Measurements from ENCODE around the gene HRC.
"Not testable (repeated sequence)": the region's sequence is repeated elsewhere in the genome, so short reads cannot be mapped to it uniquely, and the experiment has no call there.

HRC gene, protein sequence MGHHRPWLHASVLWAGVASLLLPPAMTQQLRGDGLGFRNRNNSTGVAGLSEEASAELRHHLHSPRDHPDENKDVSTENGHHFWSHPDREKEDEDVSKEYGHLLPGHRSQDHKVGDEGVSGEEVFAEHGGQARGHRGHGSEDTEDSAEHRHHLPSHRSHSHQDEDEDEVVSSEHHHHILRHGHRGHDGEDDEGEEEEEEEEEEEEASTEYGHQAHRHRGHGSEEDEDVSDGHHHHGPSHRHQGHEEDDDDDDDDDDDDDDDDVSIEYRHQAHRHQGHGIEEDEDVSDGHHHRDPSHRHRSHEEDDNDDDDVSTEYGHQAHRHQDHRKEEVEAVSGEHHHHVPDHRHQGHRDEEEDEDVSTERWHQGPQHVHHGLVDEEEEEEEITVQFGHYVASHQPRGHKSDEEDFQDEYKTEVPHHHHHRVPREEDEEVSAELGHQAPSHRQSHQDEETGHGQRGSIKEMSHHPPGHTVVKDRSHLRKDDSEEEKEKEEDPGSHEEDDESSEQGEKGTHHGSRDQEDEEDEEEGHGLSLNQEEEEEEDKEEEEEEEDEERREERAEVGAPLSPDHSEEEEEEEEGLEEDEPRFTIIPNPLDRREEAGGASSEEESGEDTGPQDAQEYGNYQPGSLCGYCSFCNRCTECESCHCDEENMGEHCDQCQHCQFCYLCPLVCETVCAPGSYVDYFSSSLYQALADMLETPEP

DNA sequence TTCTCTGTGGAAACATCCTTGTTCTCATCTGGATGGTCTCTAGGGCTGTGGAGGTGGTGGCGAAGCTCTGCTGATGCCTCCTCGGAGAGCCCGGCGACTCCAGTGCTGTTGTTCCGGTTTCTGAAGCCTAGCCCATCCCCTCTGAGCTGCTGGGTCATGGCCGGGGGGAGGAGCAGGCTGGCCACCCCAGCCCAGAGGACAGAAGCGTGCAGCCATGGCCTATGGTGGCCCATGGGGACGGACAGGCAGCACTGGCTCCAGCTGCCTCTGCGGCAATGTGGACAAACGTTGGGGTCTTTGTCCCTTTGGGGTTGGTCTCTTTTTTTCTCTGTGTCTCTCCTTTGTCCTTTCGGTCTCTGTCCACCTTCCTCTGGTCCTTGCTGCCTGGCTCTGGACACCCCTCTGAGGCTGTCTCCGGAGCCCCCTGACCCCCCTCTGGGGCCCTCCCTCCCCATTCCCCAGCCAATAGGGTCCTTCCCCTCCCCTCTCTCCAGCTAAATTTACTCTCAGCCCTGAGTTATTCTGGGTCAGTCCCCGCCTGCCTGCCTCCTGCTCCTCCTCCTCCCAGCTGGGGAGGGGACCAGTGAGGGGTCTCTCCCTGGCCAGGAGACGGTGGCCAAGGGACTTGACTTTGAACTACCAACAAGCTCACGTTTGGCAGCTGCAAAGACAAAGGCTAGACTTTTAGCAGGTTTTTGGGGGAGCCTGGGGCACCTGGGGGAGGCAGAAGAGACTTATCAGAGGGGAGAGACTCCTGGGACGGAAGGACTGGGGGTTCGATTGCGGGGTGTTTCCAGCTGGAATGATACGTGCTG lies at the start of gene HRC:
Gene HRC (minus strand): TSS at position 392 of the 815 bp plus-strand sequence. CDS start 159 bp downstream, at position 233.
- no peak for DNase-seq

DNA sequence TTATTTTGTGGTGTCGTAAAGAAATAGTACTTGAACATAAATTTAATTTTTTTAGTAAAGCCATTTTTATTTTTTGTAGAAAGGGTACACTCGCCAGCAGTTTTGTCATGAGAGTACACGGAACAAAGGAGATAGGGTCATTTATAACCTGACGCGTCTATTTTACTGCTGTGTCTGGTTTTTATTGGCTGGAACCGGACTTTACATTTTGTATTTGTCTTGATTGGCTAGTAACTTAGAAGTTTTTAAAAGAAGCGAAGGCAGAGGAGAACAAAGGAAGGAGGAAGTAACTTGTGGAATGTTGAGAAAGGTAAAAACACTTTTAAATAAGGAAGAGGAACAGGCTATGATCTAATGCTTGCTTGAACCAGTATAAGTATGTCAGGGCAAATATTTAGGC lies 45.8 kb upstream of the HRC start:
- no peak for DNase-seq

- no peak for DNase-seq
These were observed 45.2 kb upstream of the HRC start for GRCh38 chr19:49200238-49200862.

- DNase-seq = no peak
These were observed 41.5 kb upstream of the HRC start for GRCh38 chr19:49196527-49197240.

GRCh38 chr19:49194408-49194807 lies 39.2 kb upstream of the HRC start:
- no peak for DNase-seq

GRCh38 chr19:49193822-49194394 lies 38.7 kb upstream of the HRC start:
- no peak for DNase-seq

GRCh38 chr19:49190781-49191180 lies 35.6 kb upstream of the HRC start:
- no peak for DNase-seq

DNA sequence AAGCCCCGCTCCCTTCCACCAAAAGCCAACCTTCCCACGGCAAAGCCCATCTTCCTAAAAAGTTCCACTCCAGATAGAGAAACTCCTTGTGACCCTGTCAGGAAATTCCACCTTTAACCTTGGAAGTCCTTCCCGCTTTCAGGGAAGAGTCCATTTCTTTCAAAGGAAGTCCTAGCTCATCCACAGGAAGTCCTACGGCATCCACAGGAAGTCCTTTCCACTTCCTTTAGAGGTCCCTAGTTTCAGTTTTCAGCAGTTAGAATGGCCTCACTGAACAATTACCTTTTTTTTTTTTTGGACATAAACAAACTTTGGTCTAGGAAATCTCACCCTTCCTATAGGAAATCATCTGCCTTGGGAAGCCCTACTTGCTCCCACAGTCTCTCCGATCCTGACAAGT lies 34.1 kb upstream of the HRC start:
- no peak for DNase-seq

- DNase-seq = no peak
These were observed 33.5 kb upstream of the HRC start for GRCh38 chr19:49188626-49189200.

DNA sequence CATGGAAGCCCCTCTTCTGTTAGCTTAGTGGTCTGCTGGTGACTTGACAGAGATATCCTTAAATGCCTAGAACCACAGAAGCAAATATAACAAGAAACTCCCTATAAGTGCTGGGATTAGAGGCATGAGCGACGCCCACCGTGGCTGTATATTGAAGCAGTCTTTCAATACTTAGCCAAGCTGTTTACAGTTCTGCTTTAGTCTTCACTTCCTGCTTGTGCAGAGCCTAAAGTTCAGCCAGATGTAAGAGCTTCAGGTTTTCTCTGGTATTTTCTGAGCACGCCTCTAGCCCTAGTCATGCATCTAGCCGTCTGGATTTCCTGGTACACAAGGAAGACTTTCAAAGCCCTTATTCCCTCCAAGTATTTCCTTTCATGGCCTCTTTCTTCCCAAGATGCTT lies 30.9 kb upstream of the HRC start:
- no peak for DNase-seq

DNA sequence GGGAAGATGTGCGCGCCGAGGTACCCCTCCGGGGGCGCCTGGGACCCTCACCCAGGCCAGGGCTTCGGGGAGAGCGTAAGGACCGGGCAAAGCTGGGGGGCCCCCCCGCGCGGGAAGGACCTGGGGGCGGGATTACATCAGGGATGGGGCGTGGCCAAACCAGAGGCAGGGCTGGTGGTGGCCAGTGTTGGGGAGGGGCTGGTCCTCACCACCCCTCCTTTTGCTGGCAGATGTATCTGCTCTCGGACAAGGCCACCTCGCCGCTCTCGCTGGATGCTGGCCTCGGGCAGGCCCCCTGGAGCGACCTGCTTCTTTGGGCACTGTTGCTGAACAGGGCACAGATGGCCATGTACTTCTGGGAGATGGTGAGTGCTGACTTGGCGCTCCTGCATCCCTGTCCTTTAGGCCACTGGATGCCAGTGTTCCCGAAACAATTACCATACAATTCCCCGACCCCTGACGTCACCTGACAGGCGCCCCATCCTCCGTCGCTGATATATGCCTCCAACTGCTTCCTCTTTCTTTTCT lies 27.7 kb upstream of the HRC start:
- DNase-seq = no peak

DNA sequence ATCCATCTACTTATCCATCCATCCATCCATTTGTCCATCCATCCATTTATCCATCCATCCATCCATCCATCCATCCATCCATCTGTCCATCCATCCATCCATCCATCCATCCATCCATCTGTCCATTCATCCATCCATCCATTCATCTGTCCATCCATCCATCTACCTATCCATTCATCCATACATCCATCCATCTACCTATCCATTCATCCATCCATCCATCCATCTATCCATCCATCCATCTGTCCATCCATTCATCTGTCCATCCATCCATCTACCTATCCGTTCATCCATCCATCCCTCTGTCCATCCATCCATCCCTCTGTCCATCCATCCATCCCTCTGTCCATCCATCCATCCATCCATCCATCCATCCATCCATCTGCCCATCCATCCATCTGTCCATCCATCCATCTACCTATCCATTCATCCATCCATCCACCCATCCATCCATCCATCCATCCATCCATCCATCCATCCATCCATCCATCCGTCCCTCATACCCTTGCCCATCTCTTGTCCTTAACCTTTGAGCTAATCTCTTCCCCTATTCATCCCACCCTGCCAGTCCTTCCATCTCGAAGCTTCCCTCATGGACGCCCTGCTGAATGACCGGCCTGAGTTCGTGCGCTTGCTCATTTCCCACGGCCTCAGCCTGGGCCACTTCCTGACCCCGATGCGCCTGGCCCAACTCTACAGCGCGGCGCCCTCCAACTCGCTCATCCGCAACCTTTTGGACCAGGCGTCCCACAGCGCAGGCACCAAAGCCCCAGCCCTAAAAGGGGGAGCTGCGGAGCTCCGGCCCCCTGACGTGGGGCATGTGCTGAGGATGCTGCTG lies 27.0 kb upstream of the HRC start:
- not testable (repeated sequence) for DNase-seq

GRCh38 chr19:49180659-49181058 lies 25.5 kb upstream of the HRC start:
- DNase-seq = no peak

DNA sequence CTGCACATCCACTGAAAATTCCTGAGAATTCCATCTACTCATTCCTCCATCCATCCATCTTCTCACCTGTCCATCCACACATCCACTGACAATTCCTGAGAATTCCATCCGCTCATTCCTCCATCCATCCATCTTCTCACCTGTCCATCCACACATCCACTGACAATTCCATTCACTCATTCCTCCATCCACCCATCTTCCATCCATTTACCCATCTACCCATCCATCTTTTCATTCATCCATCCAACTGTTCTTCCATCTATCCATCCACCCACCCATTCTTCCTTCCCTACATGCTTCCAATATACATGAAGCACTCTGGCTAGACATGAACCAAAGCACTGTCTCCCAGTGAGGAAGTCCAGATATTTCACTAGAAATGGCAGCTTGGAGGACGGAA lies 18.0 kb upstream of the HRC start:
- DNase-seq = no peak

DNA sequence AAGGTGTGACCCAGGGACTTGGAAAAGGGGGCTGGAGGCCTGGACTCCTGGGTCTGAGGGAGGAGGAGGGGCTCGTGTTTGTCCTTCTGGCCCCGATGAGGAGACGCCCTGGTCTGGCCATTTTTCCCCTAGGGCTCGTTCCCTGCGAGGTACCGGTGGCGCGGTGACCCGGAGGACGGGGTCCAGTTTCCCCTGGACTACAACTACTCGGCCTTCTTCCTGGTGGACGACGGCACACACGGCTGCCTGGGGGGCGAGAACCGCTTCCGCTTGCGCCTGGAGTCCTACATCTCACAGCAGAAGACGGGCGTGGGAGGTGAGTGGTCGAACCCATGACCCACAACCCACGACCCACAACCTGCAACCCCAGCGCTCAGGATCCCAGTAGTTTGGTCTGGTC lies 13.2 kb upstream of the HRC start:
- DNase-seq = no peak

- no peak for DNase-seq
These were observed 12.7 kb upstream of the HRC start for GRCh38 chr19:49167857-49168409.

GRCh38 chr19:49165865-49166301 lies 10.7 kb upstream of the HRC start:
- DNase-seq = no peak

- DNase-seq = no peak
These were observed 10.0 kb upstream of the HRC start for GRCh38 chr19:49165111-49165750.

- no peak for DNase-seq
These were observed 6.8 kb upstream of the HRC start for GRCh38 chr19:49161987-49162386.

Data from stimulated activated CD4-positive, alpha-beta T cell treated with anti-CD3 and anti-CD28 coated beads, Interleukin-4, amount 100 ng/mL, for 1 hour (primary cell).